ENCODE measurements around the gene CPT1B.

DNA sequence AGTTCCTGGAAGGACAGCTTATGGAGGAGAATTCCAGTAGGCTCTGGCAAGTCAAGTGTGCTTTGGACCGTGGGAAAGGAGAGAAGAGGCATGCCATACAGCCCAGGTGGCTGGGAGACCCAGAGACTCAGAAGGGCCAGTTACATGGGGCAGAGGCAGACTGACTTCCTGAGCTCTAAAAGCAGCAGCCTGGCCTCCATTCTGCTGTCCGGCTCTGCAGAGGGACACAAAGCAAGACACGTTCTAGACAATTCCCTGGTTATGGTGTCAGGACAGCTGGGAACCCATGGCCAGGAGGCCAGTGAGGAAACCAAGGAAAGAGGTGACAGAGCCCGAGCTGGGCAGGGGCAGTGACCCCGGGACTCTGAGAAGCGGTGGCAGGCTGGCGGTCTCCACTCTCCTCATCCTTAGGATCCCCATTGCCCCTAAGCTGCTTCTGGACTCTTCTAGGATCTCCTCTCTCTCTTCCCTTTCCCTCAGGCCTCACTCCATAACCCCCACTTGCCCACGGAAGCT, 2.7 kb downstream of the CPT1B start:
- TF ChIP-seq, protein P1, sequence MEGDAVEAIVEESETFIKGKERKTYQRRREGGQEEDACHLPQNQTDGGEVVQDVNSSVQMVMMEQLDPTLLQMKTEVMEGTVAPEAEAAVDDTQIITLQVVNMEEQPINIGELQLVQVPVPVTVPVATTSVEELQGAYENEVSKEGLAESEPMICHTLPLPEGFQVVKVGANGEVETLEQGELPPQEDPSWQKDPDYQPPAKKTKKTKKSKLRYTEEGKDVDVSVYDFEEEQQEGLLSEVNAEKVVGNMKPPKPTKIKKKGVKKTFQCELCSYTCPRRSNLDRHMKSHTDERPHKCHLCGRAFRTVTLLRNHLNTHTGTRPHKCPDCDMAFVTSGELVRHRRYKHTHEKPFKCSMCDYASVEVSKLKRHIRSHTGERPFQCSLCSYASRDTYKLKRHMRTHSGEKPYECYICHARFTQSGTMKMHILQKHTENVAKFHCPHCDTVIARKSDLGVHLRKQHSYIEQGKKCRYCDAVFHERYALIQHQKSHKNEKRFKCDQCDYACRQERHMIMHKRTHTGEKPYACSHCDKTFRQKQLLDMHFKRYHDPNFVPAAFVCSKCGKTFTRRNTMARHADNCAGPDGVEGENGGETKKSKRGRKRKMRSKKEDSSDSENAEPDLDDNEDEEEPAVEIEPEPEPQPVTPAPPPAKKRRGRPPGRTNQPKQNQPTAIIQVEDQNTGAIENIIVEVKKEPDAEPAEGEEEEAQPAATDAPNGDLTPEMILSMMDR (IDR thresholded peaks at IDR 0.05), result no peak
- TF ChIP-seq POLR2A (IDR thresholded peaks at IDR 0.05), result no peak

Data from right lobe of liver (tissue), 4 donors.